ENCODE results near the gene WWTR1. TPM values are rescaled to one million over a fixed set of nuclear protein-coding genes. Genes with fewer than 3 reads are reported as not detected.

Gene WWTR1
- total RNA-seq, 1 experiment from 2014 or later = 24.4 TPM

GRCh38 chr3:149534671-149535332 is 123.0 kb downstream of the WWTR1 start:
- Mint-ChIP-seq H3K4me3 (no peak overlapping the region), H3K36me3 (ENCODE audit: insufficient read depth in 1 of 3, low read depth in 3 of 3) (no peaks in the 10 kb centered on the region), H3K4me1 (peaks cover 31 to 35% of the 10 kb centered on the region in 2 experiments)

More at GRCh38 chr3:149534671-149535332, 123.0 kb downstream of the WWTR1 start:
- Histone ChIP-seq H2AFZ (ENCODE audit: low read length) (no peak overlapping the region), H3K14ac (ENCODE audit: insufficient read depth, low read length) (no peak overlapping the region), H3K9me3 (ENCODE audit: control insufficient read depth, low read depth, low read length) (no peaks in the 10 kb centered on the region), H3K18ac (ENCODE audit: insufficient read length, low read depth, low read length) (no peak overlapping the region), H2BK5ac (ENCODE audit: insufficient read length, low read length) (no peak overlapping the region), H2BK20ac (ENCODE audit: low read depth, low read length, poor library complexity, severe bottlenecking) (no peak overlapping the region), H3K79me1 (ENCODE audit: insufficient read depth, low read depth, low read length, poor library complexity, severe bottlenecking) (no peaks in the 10 kb centered on the region), H3K4me2 (ENCODE audit: insufficient read depth, insufficient read length, low read length) (no peak overlapping the region), H3K23ac (ENCODE audit: insufficient read length, low read depth, low read length) (no peak overlapping the region), H4K20me1 (ENCODE audit: control insufficient read depth, insufficient read depth, insufficient read length) (no peaks in the 10 kb centered on the region), H3K4me1 (ENCODE audit: insufficient read depth, low read length) (peaks cover 2% of the 10 kb centered on the region; the same call in 1 of the 2 replicates), H3K56ac (ENCODE audit: insufficient read length, low read depth, low read length) (no peak overlapping the region), H3T11ph (ENCODE audit: low read length) (no peak overlapping the region), H2AK5ac (ENCODE audit: insufficient read length, low read length) (no peak overlapping the region), H2BK15ac (ENCODE audit: low read depth, low read length) (no peak overlapping the region), H2BK120ac (ENCODE audit: low read depth, low read length, poor library complexity, severe bottlenecking) (no peak overlapping the region), H2BK12ac (ENCODE audit: insufficient read length, low read depth, low read length) (no peak overlapping the region), H3K4ac (ENCODE audit: low read depth, low read length) (no peak overlapping the region), H3K27ac (ENCODE audit: insufficient read length, low read depth, low read length) (no peak overlapping the region), H3K9ac (ENCODE audit: extremely low read depth, insufficient read length, low read length) (no peak overlapping the region), H3K79me2 (ENCODE audit: insufficient read depth, low read length) (no peaks in the 10 kb centered on the region), H3K27me3 (ENCODE audit: insufficient read depth, low read length) (no peaks in the 10 kb centered on the region), H4K5ac (ENCODE audit: insufficient read length, low read depth, low read length) (no peak overlapping the region), H3K23me2 (ENCODE audit: insufficient read length, low read depth, low read length, poor library complexity, severe bottlenecking) (no peaks in the 10 kb centered on the region), H4K8ac (replicated peaks; ENCODE audit: insufficient read length, low read depth, low read length) (no peak overlapping the region), H4K91ac (ENCODE audit: insufficient read length, low read depth, low read length) (no peak overlapping the region)
- Mint-ChIP-seq H3K27ac (peak overlapping the region in 2 of 3 experiments; percentile 5 to 37; a peak in 3 of 7 replicates), H3K9me3 (no peaks in the 10 kb centered on the region), H3K27me3 (ENCODE audit: low read depth) (no peaks in the 10 kb centered on the region)
- TF ChIP-seq, protein P1, sequence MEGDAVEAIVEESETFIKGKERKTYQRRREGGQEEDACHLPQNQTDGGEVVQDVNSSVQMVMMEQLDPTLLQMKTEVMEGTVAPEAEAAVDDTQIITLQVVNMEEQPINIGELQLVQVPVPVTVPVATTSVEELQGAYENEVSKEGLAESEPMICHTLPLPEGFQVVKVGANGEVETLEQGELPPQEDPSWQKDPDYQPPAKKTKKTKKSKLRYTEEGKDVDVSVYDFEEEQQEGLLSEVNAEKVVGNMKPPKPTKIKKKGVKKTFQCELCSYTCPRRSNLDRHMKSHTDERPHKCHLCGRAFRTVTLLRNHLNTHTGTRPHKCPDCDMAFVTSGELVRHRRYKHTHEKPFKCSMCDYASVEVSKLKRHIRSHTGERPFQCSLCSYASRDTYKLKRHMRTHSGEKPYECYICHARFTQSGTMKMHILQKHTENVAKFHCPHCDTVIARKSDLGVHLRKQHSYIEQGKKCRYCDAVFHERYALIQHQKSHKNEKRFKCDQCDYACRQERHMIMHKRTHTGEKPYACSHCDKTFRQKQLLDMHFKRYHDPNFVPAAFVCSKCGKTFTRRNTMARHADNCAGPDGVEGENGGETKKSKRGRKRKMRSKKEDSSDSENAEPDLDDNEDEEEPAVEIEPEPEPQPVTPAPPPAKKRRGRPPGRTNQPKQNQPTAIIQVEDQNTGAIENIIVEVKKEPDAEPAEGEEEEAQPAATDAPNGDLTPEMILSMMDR (conservative IDR thresholded peaks at IDR 0.05) = no peak
- no CpG with 5 or more reads among the region's 3 CpGs for WGBS (ENCODE audit: extremely low coverage, insufficient read length, low lambda C conversion rate)
- no peak for DNase-seq
